Upper lobe of left lung (tissue), 6 donors: Measurements from ENCODE around the gene TMPRSS4. TPM values are rescaled to one million over a fixed set of nuclear protein-coding genes. Genes with fewer than 3 reads are reported as not detected.

Experiments
- ATAC-seq, 2 donors: fragments of 200-7000 bp; cut with Tn5 transposase; one replicate each; pipeline ENCODE4 v1.9.1; 2022; ENCODE audit warnings: mild to moderate bottlenecking in 2 of 2, moderate library complexity in 2 of 2; ENCODE audit not compliant: low FRiP score in 2 of 2
- DNase-seq, 2 donors: peaks; one replicate each; pipeline ENCODE4 v3.0.0-alpha.2; 2019 to 2020
- H3K27ac ChIP-seq, 4 donors: fragments of 200-600 bp; sonication (generic); one replicate each; pipeline ENCODE4 v1.5.1; 2016 to 2019
- H3K27me3 ChIP-seq, 4 donors: fragments of 200-600 bp; sonication (generic); one replicate each; pipeline ENCODE4 v1.5.1; 2017 to 2019
- H3K36me3 ChIP-seq, 4 donors: fragments of 200-600 bp; sonication (generic); one replicate each; pipeline ENCODE4 v1.5.1; 2016 to 2019
- H3K4me1 ChIP-seq, 4 donors: fragments of 200-600 bp; sonication (generic); one replicate each; pipeline ENCODE4 v1.5.1; 2018 to 2019
- H3K4me3 ChIP-seq, 4 donors: fragments of 200-600 bp; sonication (generic); one replicate each; pipeline ENCODE4 v1.5.1; 2017 to 2019; ENCODE audit warnings: mild to moderate bottlenecking in 2 of 4, moderate library complexity in 1 of 4
- H3K9me3 ChIP-seq, 4 donors: fragments of 200-600 bp; sonication (generic); one replicate each; pipeline ENCODE4 v1.5.1; 2018 to 2019
- EP300 ChIP-seq, 4 donors: sonication (generic); formaldehyde crosslinking; IDR thresholded peaks; one replicate each; pipeline ENCODE4 v1.5.1; 2017; ENCODE audit warnings: antibody characterized with exemption in 4 of 4, control low read depth in 2 of 4
- POLR2A ChIP-seq, 4 donors: fragments of 450-650 bp; IDR thresholded peaks; one replicate each; pipeline ENCODE4 v1.5.1; 2016 to 2017; ENCODE audit warnings: antibody characterized with exemption in 4 of 4, mild to moderate bottlenecking in 2 of 4
- POLR2AphosphoS5 ChIP-seq, 2 donors: sonication (generic); formaldehyde crosslinking; IDR thresholded peaks; one replicate each; pipeline ENCODE4 v1.5.1; 2017; ENCODE audit warnings: antibody characterized with exemption in 2 of 2
- WGBS, 2 donors: methylation state at CpG; one replicate each; pipeline ENCODE4 v1.1.5; 2017 to 2018; 5-methylcytosine and 5-hydroxymethylcytosine counted together
- total RNA-seq, 6 donors: library from RNA; depleted of rRNA in 4 of 6; stranded (reverse); fragments of >200 nt in 4 of 6; gene quantifications; one replicate each; pipeline versions ENCODE4 v1.1.0 to v1.2.1, GENCODE V29; 2016 to 2021
- TF ChIP-seq, protein P1 (sequence below), 6 experiments: fragments of 450-650 bp in 4 of 6; fragments of 200-600 bp in 2 of 6; sonication (generic) in 2 of 6; IDR thresholded peaks; one replicate each; pipeline ENCODE4 v1.5.1; 2016 to 2019; ENCODE audit warnings: antibody characterized with exemption in 6 of 6
- donor health status: DM: no; HTN: no; CAD: no; lungs with moderate emphysema.
- donor health status: DM: no; HTN: yes; CAD: no; lungs with severe emphysema.

The TMPRSS4 gene
- total RNA-seq, 6 donors from 2014 or later = 1.6 to 14.3 (median 3.1) TPM

DNA sequence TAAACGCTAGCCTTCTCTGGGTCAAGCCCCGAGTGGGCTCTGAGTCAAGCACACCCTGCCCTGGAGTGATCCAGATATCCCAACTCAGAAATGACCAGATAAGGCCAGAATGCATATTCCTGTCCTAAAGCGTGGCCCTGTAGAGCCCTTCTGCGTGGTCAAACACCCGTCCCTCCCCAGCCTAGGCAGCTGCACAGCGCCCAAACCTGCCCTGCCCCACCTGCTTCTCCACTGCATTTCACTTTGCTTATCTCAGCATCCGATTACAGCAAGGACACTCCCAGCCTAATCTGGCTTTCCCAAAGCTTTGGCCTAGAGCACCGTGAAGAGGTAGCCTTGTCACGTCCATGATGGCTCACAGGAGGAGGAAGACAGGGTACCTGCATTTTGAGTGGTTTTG, 11.9 kb upstream of the TMPRSS4 start:
- ATAC-seq = no peak
- H3K4me3 ChIP-seq = no peak overlapping the region
- H3K36me3 ChIP-seq = no peaks in the 10 kb centered on the region
- H3K4me1 ChIP-seq = no peaks in the 10 kb centered on the region
- H3K9me3 ChIP-seq = no peaks in the 10 kb centered on the region
- H3K27ac ChIP-seq = no peak overlapping the region
- DNase-seq = no peak
- TF ChIP-seq EP300 (IDR thresholded peaks at IDR 0.05) = no peak
- no peak for TF ChIP-seq POLR2A (IDR thresholded peaks at IDR 0.05)
- no peak for TF ChIP-seq POLR2AphosphoS5 (IDR thresholded peaks at IDR 0.05)
- TF ChIP-seq, protein P1, sequence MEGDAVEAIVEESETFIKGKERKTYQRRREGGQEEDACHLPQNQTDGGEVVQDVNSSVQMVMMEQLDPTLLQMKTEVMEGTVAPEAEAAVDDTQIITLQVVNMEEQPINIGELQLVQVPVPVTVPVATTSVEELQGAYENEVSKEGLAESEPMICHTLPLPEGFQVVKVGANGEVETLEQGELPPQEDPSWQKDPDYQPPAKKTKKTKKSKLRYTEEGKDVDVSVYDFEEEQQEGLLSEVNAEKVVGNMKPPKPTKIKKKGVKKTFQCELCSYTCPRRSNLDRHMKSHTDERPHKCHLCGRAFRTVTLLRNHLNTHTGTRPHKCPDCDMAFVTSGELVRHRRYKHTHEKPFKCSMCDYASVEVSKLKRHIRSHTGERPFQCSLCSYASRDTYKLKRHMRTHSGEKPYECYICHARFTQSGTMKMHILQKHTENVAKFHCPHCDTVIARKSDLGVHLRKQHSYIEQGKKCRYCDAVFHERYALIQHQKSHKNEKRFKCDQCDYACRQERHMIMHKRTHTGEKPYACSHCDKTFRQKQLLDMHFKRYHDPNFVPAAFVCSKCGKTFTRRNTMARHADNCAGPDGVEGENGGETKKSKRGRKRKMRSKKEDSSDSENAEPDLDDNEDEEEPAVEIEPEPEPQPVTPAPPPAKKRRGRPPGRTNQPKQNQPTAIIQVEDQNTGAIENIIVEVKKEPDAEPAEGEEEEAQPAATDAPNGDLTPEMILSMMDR (IDR thresholded peaks at IDR 0.05) = no peak
- 83 to 87% methylated on average over 9 of the region's 9 CpGs for WGBS, 2 donors
- H3K27me3 ChIP-seq = no peaks in the 10 kb centered on the region

GRCh38 chr11:118065384-118065783, 11.5 kb upstream of the TMPRSS4 start:
- no peaks in the 10 kb centered on the region for H3K9me3 ChIP-seq
- H3K4me3 ChIP-seq = no peak overlapping the region
- H3K27ac ChIP-seq = no peak overlapping the region
- WGBS, 2 donors = 88 to 90% methylated on average over 3 of the region's 3 CpGs
- DNase-seq = no peak
- ATAC-seq = no peak
- no peak for TF ChIP-seq POLR2AphosphoS5 (IDR thresholded peaks at IDR 0.05)
- TF ChIP-seq, protein P1 (IDR thresholded peaks at IDR 0.05) = no peak
- no peak for TF ChIP-seq POLR2A (IDR thresholded peaks at IDR 0.05)
- TF ChIP-seq EP300 (IDR thresholded peaks at IDR 0.05) = no peak
- no peaks in the 10 kb centered on the region for H3K27me3 ChIP-seq
- H3K4me1 ChIP-seq = no peaks in the 10 kb centered on the region
- no peaks in the 10 kb centered on the region for H3K36me3 ChIP-seq

GRCh38 chr11:118067006-118067405, 9.9 kb upstream of the TMPRSS4 start:
- no peak overlapping the region for H3K4me3 ChIP-seq
- no peak for ATAC-seq
- DNase-seq = no peak
- WGBS, 2 donors = 70 to 82% methylated on average over 4 to 8 of the region's 8 CpGs
- no peaks in the 10 kb centered on the region for H3K27me3 ChIP-seq
- H3K9me3 ChIP-seq = no peaks in the 10 kb centered on the region
- no peaks in the 10 kb centered on the region for H3K36me3 ChIP-seq
- no peak overlapping the region for H3K27ac ChIP-seq
- no peaks in the 10 kb centered on the region for H3K4me1 ChIP-seq
- no peak for TF ChIP-seq POLR2AphosphoS5 (IDR thresholded peaks at IDR 0.05)
- TF ChIP-seq, protein P1 (IDR thresholded peaks at IDR 0.05) = no peak

DNA sequence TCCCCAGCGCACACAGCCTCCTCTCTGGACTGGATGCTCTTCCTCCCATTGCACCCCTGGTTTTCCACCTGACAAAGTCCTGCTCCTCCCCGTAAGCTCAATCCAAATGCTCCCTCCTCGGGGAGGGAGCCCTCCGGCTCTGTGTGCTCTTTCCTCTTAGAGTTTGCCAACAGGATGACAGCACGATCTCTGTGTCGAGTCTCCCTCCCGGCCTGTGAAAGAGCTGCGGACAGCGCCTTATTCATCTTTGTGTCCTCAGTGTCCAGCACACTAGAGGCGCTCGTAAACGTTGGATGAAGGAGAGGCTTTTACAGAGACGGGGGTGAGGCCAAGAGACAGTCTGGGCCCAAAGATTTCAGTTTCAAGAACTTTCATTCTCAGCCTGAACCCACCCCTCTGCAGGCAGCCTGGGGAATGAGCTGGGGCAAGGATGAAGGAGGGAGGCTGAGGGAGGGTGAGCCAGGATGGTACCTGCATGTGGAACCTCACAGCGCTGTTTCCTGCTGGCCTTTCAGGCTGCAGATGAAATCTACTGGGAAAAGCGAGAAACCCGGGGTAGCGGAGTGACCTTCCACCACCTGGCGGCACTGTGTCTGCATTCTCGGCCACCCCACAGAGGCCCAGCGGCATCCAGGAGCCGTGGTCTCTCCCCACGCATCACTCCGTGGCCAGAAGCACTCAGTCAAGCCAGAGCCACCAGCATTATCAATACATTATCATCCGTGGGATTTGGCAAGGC, 8.5 kb upstream of the TMPRSS4 start:
- Histone ChIP-seq H3K4me1 (no peaks in the 10 kb centered on the region), H3K9me3 (no peaks in the 10 kb centered on the region), H3K27me3 (no peaks in the 10 kb centered on the region), H3K4me3 (no peak overlapping the region), H3K36me3 (no peaks in the 10 kb centered on the region), H3K27ac (no peak overlapping the region)
- 71 to 79% methylated on average over 24 of the region's 24 CpGs for WGBS, 2 donors
- no peak for DNase-seq
- no peak for ATAC-seq
- TF ChIP-seq, protein P1 (IDR thresholded peaks at IDR 0.05) = no peak
- TF ChIP-seq POLR2AphosphoS5 (IDR thresholded peaks at IDR 0.05) (no peak), POLR2A (IDR thresholded peaks at IDR 0.05) (no peak), EP300 (IDR thresholded peaks at IDR 0.05) (no peak)
